ENCODE results near the gene FBXO2.

The FBXO2 gene

GRCh38 chr1:11634365-11635192, 19.6 kb downstream of the FBXO2 start:
- TF ChIP-seq GLIS3 (CRISPR knock-in tag; IDR thresholded peaks at IDR 0.05) (no peak), ZFP30 (CRISPR knock-in tag; IDR thresholded peaks at IDR 0.05) (no peak), ZFP3 (CRISPR knock-in tag; IDR thresholded peaks at IDR 0.05) (no peak)
- ATAC-seq: no peak

GRCh38 chr1:11629184-11630016, 24.8 kb downstream of the FBXO2 start:
- ATAC-seq: no peak
- no peak for TF ChIP-seq CSRNP3 (CRISPR knock-in tag; IDR thresholded peaks at IDR 0.05)
- no peak for TF ChIP-seq RARB (CRISPR knock-in tag; IDR thresholded peaks at IDR 0.05)
- TF ChIP-seq ZNF565 (CRISPR knock-in tag; conservative IDR thresholded peaks at IDR 0.05; ENCODE audit: low read depth): no peak
- no peak for TF ChIP-seq POU6F1 (CRISPR knock-in tag; IDR thresholded peaks at IDR 0.05; ENCODE audit: borderline replicate concordance, low read depth)
- TF ChIP-seq PPARA (CRISPR knock-in tag; IDR thresholded peaks at IDR 0.05; ENCODE audit: borderline replicate concordance): no peak
- TF ChIP-seq ZNF70 (CRISPR knock-in tag; IDR thresholded peaks at IDR 0.05): no peak
- TF ChIP-seq ZFP30 (CRISPR knock-in tag; IDR thresholded peaks at IDR 0.05): no peak
- TF ChIP-seq ISL1 (CRISPR knock-in tag; IDR thresholded peaks at IDR 0.05): no peak

GRCh38 chr1:11628767-11629166, 25.5 kb downstream of the FBXO2 start:
- ATAC-seq: no peak
- TF ChIP-seq POU6F1 (CRISPR knock-in tag; IDR thresholded peaks at IDR 0.05; ENCODE audit: borderline replicate concordance, low read depth): no peak

GRCh38 chr1:11626551-11626950, 27.7 kb downstream of the FBXO2 start:
- ATAC-seq: no peak
- TF ChIP-seq CSDC2 (CRISPR knock-in tag; IDR thresholded peaks at IDR 0.05) (no peak), TCF4 (CRISPR knock-in tag; IDR thresholded peaks at IDR 0.05; ENCODE audit: borderline replicate concordance) (no peak), ZFP30 (CRISPR knock-in tag; IDR thresholded peaks at IDR 0.05) (no peak), ZNF70 (CRISPR knock-in tag; IDR thresholded peaks at IDR 0.05) (no peak), SNAI2 (CRISPR knock-in tag; IDR thresholded peaks at IDR 0.05) (no peak), ZFP3 (CRISPR knock-in tag; IDR thresholded peaks at IDR 0.05) (no peak)

GRCh38 chr1:11623702-11624101, 30.5 kb downstream of the FBXO2 start:
- ATAC-seq: no peak
- TF ChIP-seq PATZ1 (CRISPR knock-in tag; IDR thresholded peaks at IDR 0.05; ENCODE audit: borderline replicate concordance): no peak
- TF ChIP-seq ZFP3 (CRISPR knock-in tag; IDR thresholded peaks at IDR 0.05): no peak
- TF ChIP-seq ZFP30 (CRISPR knock-in tag; IDR thresholded peaks at IDR 0.05): no peak
- no peak for TF ChIP-seq TCF4 (CRISPR knock-in tag; IDR thresholded peaks at IDR 0.05; ENCODE audit: borderline replicate concordance)
- TF ChIP-seq ZNF8 (CRISPR knock-in tag; IDR thresholded peaks at IDR 0.05): no peak
- TF ChIP-seq TSHZ2 (CRISPR knock-in tag; IDR thresholded peaks at IDR 0.05): no peak
- TF ChIP-seq CREB5 (CRISPR knock-in tag; IDR thresholded peaks at IDR 0.05; ENCODE audit: low read depth): no peak
